Esophagus muscularis mucosa (tissue), 4 donors: Measurements from ENCODE around the gene AMY1B.
"Not testable (repeated sequence)": the region's sequence is repeated elsewhere in the genome, so short reads cannot be mapped to it uniquely, and the experiment has no call there.

ENCODE experiments used
- CTCF ChIP-seq, 3 experiments: fragments of 200-600 bp in 2 of 3; fragments of 450-650 bp in 1 of 3; sonication (generic) in 2 of 3; IDR thresholded peaks; one replicate each; pipeline ENCODE4 v1.5.1; 2017 to 2019; ENCODE audit warnings: antibody characterized with exemption in 3 of 3, mild to moderate bottlenecking in 2 of 3, moderate library complexity in 1 of 3
- EP300 ChIP-seq: sonication (generic); formaldehyde crosslinking; IDR thresholded peaks from one replicate; pipeline ENCODE4 v1.6.1; 2017; ENCODE audit warnings: antibody characterized with exemption
- POLR2A ChIP-seq: fragments of 450-650 bp; IDR thresholded peaks from one replicate; pipeline ENCODE4 v1.6.1; 2017; ENCODE audit warnings: antibody characterized with exemption, moderate library complexity, mild to moderate bottlenecking, low read depth
- POLR2AphosphoS5 ChIP-seq, 2 donors: sonication (generic); formaldehyde crosslinking; IDR thresholded peaks; one replicate each; pipeline ENCODE4 v1.6.1; 2017; ENCODE audit warnings: antibody characterized with exemption in 2 of 2

GRCh38 chr1:103701256-103701655, 5.2 kb upstream of the AMY1B start:
- TF ChIP-seq CTCF (IDR thresholded peaks at IDR 0.05); EP300; POLR2A; POLR2AphosphoS5 (IDR thresholded peaks at IDR 0.05): not testable (repeated sequence)
